Mesenchymal stem cell (in vitro differentiated cells and primary cell): ENCODE measurements around the gene FUT6.

Source experiments
- DNase-seq: peaks from one replicate; pipeline ENCODE4 v3.0.0-alpha.2; 2013
- H2AFZ ChIP-seq: one replicate; pipeline ENCODE4 v1.6.1; 2013; ENCODE audit warnings: low read depth, mild to moderate bottlenecking, control low read depth, inconsistent platforms, low read length, moderate library complexity
- H2AK5ac ChIP-seq: 2 replicates; pipeline ENCODE4 v1.6.1; 2013; ENCODE audit warnings: low read length, moderate library complexity, mild to moderate bottlenecking, inconsistent platforms; ENCODE audit not compliant: severe bottlenecking
- H2BK120ac ChIP-seq: one replicate; pipeline ENCODE4 v1.6.1; 2013; ENCODE audit warnings: low read depth, mild to moderate bottlenecking, inconsistent platforms, low read length, moderate library complexity
- H2BK12ac ChIP-seq, 2 experiments: one replicate each; pipeline ENCODE4 v1.6.1; 2013; ENCODE audit warnings: inconsistent platforms in 2 of 2, low read length in 2 of 2, mild to moderate bottlenecking in 2 of 2, moderate library complexity in 2 of 2, control low read depth in 1 of 2
- H2BK15ac ChIP-seq: one replicate; pipeline ENCODE4 v1.6.1; 2013; ENCODE audit warnings: mild to moderate bottlenecking, low read depth, inconsistent platforms; ENCODE audit not compliant: poor library complexity, severe bottlenecking
- H2BK5ac ChIP-seq: 2 replicates; pipeline ENCODE4 v1.6.1; 2013; ENCODE audit warnings: low read depth, mild to moderate bottlenecking, low read length, control low read depth, inconsistent platforms; ENCODE audit not compliant: poor library complexity, severe bottlenecking
- H3K14ac ChIP-seq, 2 experiments: one replicate each; pipeline ENCODE4 v1.6.1; 2013; ENCODE audit warnings: inconsistent platforms in 2 of 2, low read length in 2 of 2, control low read depth in 1 of 2, mild to moderate bottlenecking in 1 of 2, moderate library complexity in 1 of 2
- H3K18ac ChIP-seq, 2 experiments: one replicate each; pipeline ENCODE4 v1.6.1; 2013; ENCODE audit warnings: inconsistent platforms in 2 of 2, low read length in 2 of 2, control low read depth in 1 of 2, low read depth in 1 of 2, mild to moderate bottlenecking in 1 of 2
- H3K23ac ChIP-seq, 2 experiments: one replicate each; pipeline ENCODE4 v1.6.1; 2013; ENCODE audit warnings: inconsistent platforms in 2 of 2, low read length in 2 of 2, mild to moderate bottlenecking in 2 of 2, moderate library complexity in 2 of 2, control low read depth in 1 of 2
- H3K27ac ChIP-seq: 2 replicates; pipeline ENCODE4 v1.5.1; 2013; ENCODE audit warnings: mild to moderate bottlenecking, moderate library complexity, low read length, control low read depth, inconsistent platforms; ENCODE audit not compliant: poor library complexity, severe bottlenecking
- H3K27me3 ChIP-seq, 2 experiments: 2 replicates each; pipeline versions ENCODE4 v1.6.1 to v1.7.0; 2013; ENCODE audit warnings: low read length in 2 of 2, mild to moderate bottlenecking in 2 of 2, moderate library complexity in 2 of 2, control low read depth in 1 of 2, inconsistent platforms in 1 of 2; ENCODE audit not compliant: control insufficient read depth in 1 of 2, insufficient read depth in 1 of 2
- H3K36me3 ChIP-seq, 2 experiments: 2 replicates each; pipeline versions ENCODE4 v1.6.1 to v1.7.0; 2013; ENCODE audit warnings: low read length in 2 of 2, control low read depth in 1 of 2, inconsistent platforms in 1 of 2, low read depth in 1 of 2, mild to moderate bottlenecking in 1 of 2; ENCODE audit not compliant: insufficient read depth in 2 of 2, control insufficient read depth in 1 of 2
- H3K4ac ChIP-seq, 2 experiments: one replicate each; pipeline ENCODE4 v1.6.1; 2013; ENCODE audit warnings: inconsistent platforms in 2 of 2, low read length in 2 of 2, mild to moderate bottlenecking in 2 of 2, moderate library complexity in 2 of 2, control low read depth in 1 of 2, low read depth in 1 of 2
- H3K4me1 ChIP-seq: 2 replicates; pipeline ENCODE4 v1.6.1; 2013; ENCODE audit warnings: low read depth, low read length, control low read depth; ENCODE audit not compliant: control insufficient read depth, insufficient read depth
- H3K4me2 ChIP-seq: 2 replicates; pipeline ENCODE4 v1.6.1; 2013; ENCODE audit warnings: low read length, mild to moderate bottlenecking, inconsistent platforms; ENCODE audit not compliant: poor library complexity, severe bottlenecking
- H3K4me3 ChIP-seq, 2 experiments: 2 replicates each; pipeline versions ENCODE4 v1.5.1 to v1.7.0; 2013; ENCODE audit warnings: low read length in 2 of 2, mild to moderate bottlenecking in 2 of 2, control low read depth in 1 of 2, low read depth in 1 of 2; ENCODE audit not compliant: insufficient read depth in 1 of 2
- H3K79me1 ChIP-seq: replicated peaks from 2 replicates; pipeline ENCODE4 v1.6.1; 2013; ENCODE audit warnings: mild to moderate bottlenecking, control low read depth, low read length, inconsistent platforms; ENCODE audit not compliant: poor library complexity, severe bottlenecking
- H3K9ac ChIP-seq: 2 replicates; pipeline ENCODE4 v1.7.0; 2013; ENCODE audit warnings: mild to moderate bottlenecking, low read length, moderate library complexity
- H3K9me3 ChIP-seq: 2 replicates; pipeline ENCODE4 v1.7.0; 2013; ENCODE audit warnings: mild to moderate bottlenecking, low read length; ENCODE audit not compliant: control insufficient read depth
- H4K8ac ChIP-seq: one replicate; pipeline ENCODE4 v1.6.1; 2013; ENCODE audit warnings: inconsistent platforms, mild to moderate bottlenecking, low read length, moderate library complexity
- H4K91ac ChIP-seq: one replicate; pipeline ENCODE4 v1.6.1; 2013; ENCODE audit warnings: mild to moderate bottlenecking, low read length, inconsistent platforms
- whole genome bisulfite sequencing: methylation state at CpG from one replicate; pipeline ENCODE4 v1.1.7; 2013; ENCODE audit warnings: mixed read lengths; 5-methylcytosine and 5-hydroxymethylcytosine counted together

FUT6 gene

DNA sequence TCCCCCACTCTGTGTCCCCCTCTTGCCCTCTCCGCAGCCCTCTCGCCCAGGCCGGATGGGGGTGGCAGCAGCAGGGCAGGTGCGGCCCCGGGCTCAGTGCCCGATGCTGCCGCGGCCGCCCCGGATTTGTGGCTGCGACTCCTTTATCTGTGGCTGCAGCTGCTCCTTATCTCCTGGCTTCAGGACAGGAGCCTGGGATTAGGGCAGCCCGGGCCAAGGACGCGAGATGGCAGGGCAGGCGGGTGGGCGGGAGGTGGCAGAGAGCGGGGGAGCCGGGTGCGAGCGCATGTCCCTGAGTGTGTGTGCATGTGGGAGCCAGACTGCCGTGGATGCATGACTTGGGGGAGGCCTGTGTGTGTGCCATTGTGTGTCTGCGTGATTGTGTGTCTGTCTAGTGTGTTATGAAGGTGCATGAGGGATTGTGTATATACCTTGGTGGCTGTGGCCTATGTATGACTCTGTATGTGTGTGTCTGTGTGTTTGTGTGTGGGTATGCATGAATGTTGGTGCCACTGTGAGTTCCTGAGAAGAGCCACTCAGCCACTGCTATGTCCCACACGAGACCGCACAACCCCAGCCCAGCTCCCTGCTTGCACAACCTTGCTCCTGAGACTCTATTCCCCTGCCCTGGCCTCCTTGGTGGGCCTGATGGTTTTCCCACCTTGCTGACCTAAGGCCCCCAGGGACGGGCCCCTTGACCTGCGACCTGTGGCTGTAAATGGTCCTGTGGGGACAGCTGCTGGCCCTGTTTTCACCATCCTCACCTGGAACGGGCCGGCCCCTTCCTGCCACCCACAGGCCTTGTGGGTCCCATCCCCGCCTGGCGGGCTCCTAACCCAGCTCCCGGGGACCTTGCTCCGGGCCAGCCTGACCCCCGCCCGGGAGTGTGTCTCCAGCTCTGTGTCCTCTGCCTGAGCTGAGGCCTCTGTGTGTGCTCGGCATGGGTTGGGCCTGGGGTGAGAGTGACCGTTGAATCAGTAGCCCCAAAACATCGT is 40.0 kb downstream of the FUT6 start:
- Histone ChIP-seq H2BK5ac (no peak overlapping the region), H2BK15ac (no peak overlapping the region), H4K91ac (no peak overlapping the region), H3K36me3 (no peaks in the 10 kb centered on the region), H3K4ac (no peak overlapping the region), H3K4me2 (no peak overlapping the region), H3K9me3 (no peaks in the 10 kb centered on the region), H3K27me3 (peaks cover 9 to 37% of the 10 kb centered on the region in 2 experiments), H4K8ac (no peak overlapping the region), H3K79me1 (no peaks in the 10 kb centered on the region), H3K23ac (no peak overlapping the region), H3K4me1 (peaks cover 11% of the 10 kb centered on the region), H3K27ac (no peak overlapping the region), H2BK12ac (no peak overlapping the region), H2AK5ac (no peak overlapping the region), H3K9ac (no peak overlapping the region), H2AFZ (no peak overlapping the region), H3K4me3 (no peak overlapping the region), H3K18ac (no peak overlapping the region), H2BK120ac (no peak overlapping the region), H3K14ac (no peak overlapping the region)
- 89% methylated on average over 37 of the region's 37 CpGs for WGBS
- DNase-seq, result no peak

DNA sequence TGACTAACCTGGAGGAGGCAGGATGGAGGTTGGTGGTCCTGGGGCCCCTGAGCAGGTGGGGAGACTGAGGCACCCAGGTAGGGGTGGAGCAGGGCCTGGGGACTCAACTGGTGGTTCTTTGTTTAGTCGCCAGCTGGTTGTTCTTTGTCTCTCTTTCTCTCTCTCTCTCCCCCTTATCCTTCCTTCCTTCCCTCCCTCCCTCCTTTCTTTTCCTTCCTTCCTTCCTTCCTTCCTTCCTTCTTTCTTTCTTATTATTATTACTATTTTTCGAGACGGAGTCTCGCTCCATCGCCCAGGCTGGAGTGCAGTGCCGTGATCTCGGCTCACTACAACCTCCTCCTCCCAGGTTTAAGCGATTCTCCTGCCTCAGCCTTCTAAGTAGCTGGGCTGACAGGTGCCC is 41.3 kb downstream of the FUT6 start:
- Histone ChIP-seq H3K9ac (no peak overlapping the region), H3K4me3 (no peak overlapping the region), H3K23ac (no peak overlapping the region), H4K8ac (no peak overlapping the region), H2BK15ac (no peak overlapping the region), H2AFZ (no peak overlapping the region), H2BK120ac (no peak overlapping the region), H3K27ac (no peak overlapping the region), H3K79me1 (no peaks in the 10 kb centered on the region), H2BK12ac (no peak overlapping the region), H3K14ac (no peak overlapping the region), H4K91ac (no peak overlapping the region), H3K4ac (no peak overlapping the region), H3K18ac (no peak overlapping the region), H3K27me3 (peaks cover 0 to 26% of the 10 kb centered on the region in 2 experiments), H3K4me1 (peaks cover 2% of the 10 kb centered on the region), H2AK5ac (no peak overlapping the region), H3K4me2 (no peak overlapping the region), H2BK5ac (no peak overlapping the region), H3K36me3 (no peaks in the 10 kb centered on the region), H3K9me3 (no peaks in the 10 kb centered on the region)
- WGBS, result 97% methylated on average over 7 of the region's 8 CpGs
- no peak for DNase-seq

DNA sequence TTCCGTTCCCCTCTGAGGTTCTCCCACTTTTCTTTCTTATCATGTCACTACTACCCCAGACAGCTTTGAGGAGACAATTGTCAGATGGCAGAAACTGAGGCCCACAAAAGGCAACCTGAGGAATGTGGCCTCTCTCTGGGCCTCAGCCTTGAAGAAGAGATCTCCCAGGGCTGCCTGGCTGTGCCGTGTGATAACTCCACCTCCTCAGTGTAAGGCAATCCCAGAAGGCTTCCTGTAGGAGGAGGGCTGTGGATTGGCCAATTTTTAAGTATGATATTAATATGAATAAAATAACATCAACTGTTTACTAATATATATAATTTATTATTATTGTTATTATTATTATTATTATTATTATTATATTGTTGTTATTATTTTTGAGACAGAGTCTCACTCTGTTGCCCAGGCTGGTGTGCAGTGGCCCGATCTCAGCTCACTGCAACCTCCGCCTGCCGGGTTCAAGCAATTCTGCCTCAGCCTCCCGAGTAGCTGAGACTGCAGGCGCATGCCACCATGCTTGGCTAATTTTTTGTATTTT is 44.1 kb downstream of the FUT6 start:
- no peak overlapping the region for H3K18ac ChIP-seq
- H3K4me2 ChIP-seq, result no peak overlapping the region
- no peaks in the 10 kb centered on the region for H3K79me1 ChIP-seq
- no peak overlapping the region for H2BK120ac ChIP-seq
- H3K4ac ChIP-seq, result no peak overlapping the region
- H2BK12ac ChIP-seq, result no peak overlapping the region
- no peak overlapping the region for H3K9ac ChIP-seq
- H3K27me3 ChIP-seq, result peaks cover 0 to 16% of the 10 kb centered on the region in 2 experiments
- H3K4me1 ChIP-seq, result no peaks in the 10 kb centered on the region
- no peak overlapping the region for H4K91ac ChIP-seq
- 93% methylated on average over 6 of the region's 7 CpGs for WGBS
- H3K14ac ChIP-seq, result no peak overlapping the region
- no peak overlapping the region for H3K23ac ChIP-seq
- no peaks in the 10 kb centered on the region for H3K9me3 ChIP-seq
- no peak overlapping the region for H4K8ac ChIP-seq
- no peak overlapping the region for H3K27ac ChIP-seq
- H3K36me3 ChIP-seq, result no peaks in the 10 kb centered on the region
- H2AK5ac ChIP-seq, result no peak overlapping the region
- no peak overlapping the region for H2BK5ac ChIP-seq
- H2AFZ ChIP-seq, result no peak overlapping the region
- no peak for DNase-seq
- H3K4me3 ChIP-seq, result no peak overlapping the region
- H2BK15ac ChIP-seq, result no peak overlapping the region

DNA sequence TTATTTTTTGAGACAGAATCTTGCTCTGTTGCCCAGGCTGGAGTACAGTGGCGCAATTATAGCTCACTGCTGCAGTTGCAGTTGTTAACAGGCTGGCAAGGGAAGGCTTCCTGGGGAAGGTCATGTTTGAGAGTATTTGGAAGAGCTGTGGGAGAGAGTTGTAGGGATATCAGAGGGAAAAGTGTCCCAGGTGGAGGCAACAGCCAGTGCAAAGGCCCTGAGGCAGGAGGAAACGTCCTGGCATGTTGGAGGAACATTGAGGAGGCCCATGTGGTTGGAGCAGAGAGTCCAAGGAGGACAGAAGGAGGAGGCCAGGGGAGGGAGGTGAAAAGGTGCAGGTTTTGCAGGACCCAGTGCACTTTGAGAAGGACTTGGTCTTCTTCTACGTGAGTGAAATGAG is 46.3 kb downstream of the FUT6 start:
- DNase-seq, result no peak
- Histone ChIP-seq H2BK15ac (no peak overlapping the region), H3K27ac (no peak overlapping the region), H3K4me3 (no peak overlapping the region), H4K91ac (no peak overlapping the region), H3K4me1 (peaks cover 7% of the 10 kb centered on the region), H3K79me1 (peaks cover 17% of the 10 kb centered on the region), H2AK5ac (no peak overlapping the region), H3K23ac (no peak overlapping the region), H3K14ac (no peak overlapping the region), H3K9ac (no peak overlapping the region), H2BK120ac (no peak overlapping the region), H3K27me3 (peaks cover 0 to 5% of the 10 kb centered on the region in 2 experiments), H3K18ac (no peak overlapping the region), H2BK5ac (no peak overlapping the region), H3K9me3 (no peaks in the 10 kb centered on the region), H3K36me3 (peaks cover 16 to 20% of the 10 kb centered on the region in 2 experiments), H2AFZ (no peak overlapping the region), H4K8ac (no peak overlapping the region), H3K4me2 (no peak overlapping the region), H3K4ac (no peak overlapping the region), H2BK12ac (no peak overlapping the region)
- WGBS, result 85% methylated on average over 3 of the region's 3 CpGs
